Esophagus mucosa (tissue), 1 donor: ENCODE measurements around the gene STX7. TPM values are rescaled to one million over a fixed set of nuclear protein-coding genes. Genes with fewer than 3 reads are reported as not detected.
A peak's percentile ranks its signal among the peaks of the same experiment; 100 is the strongest.
"Not testable (repeated sequence)": the region's sequence is repeated elsewhere in the genome, so short reads cannot be mapped to it uniquely, and the experiment has no call there.

ENCODE experiments used
- ATAC-seq: fragments of 200-7000 bp; cut with Tn5 transposase; one replicate; pipeline ENCODE4 v1.9.1; 2020
- total RNA-seq: library from RNA; stranded (reverse); gene quantifications from one replicate; pipeline ENCODE4 v1.2.4, GENCODE V29; 2023
- donor health status: DM: yes; HTN: yes; CAD: no.

Gene STX7
- 38.3 TPM for total RNA-seq

GRCh38 chr6:132512638-132513632 is at the start of gene STX7:
Gene STX7, minus strand, starts transcription at chr6:132513116. Its CDS starts 9,586 bp downstream, at chr6:132503530.
- peak; percentile 97 for ATAC-seq

GRCh38 chr6:132560087-132560486 is 47.2 kb upstream of the STX7 start:
- ATAC-seq: not testable (repeated sequence)

- no peak for ATAC-seq
Observed at GRCh38 chr6:132552372-132552771, 39.5 kb upstream of the STX7 start, which contains the start of gene TAAR8. Gene TAAR8, plus strand, starts transcription at chr6:132552672. Its CDS starts 21 bp downstream, at chr6:132552693.

- no peak for ATAC-seq
Observed at GRCh38 chr6:132551214-132551613, 38.3 kb upstream of the STX7 start.

- no peak for ATAC-seq
Observed at GRCh38 chr6:132548746-132549463, 36.0 kb upstream of the STX7 start.

GRCh38 chr6:132544826-132545225 is 31.9 kb upstream of the STX7 start:
- ATAC-seq: no peak

GRCh38 chr6:132537977-132538376 is 25.1 kb upstream of the STX7 start, which contains the start of gene TAAR9:
Gene TAAR9, plus strand, starts transcription at chr6:132538277. Its CDS starts 13 bp downstream, at chr6:132538290.
- ATAC-seq: no peak

GRCh38 chr6:132537145-132537544 is 24.2 kb upstream of the STX7 start:
- no peak for ATAC-seq

GRCh38 chr6:132534546-132534945 is 21.6 kb upstream of the STX7 start:
- not testable (repeated sequence) for ATAC-seq

- peak; percentile 66 for ATAC-seq
Observed at GRCh38 chr6:132530293-132530974, 17.5 kb upstream of the STX7 start.

GRCh38 chr6:132527791-132528190 is 14.9 kb upstream of the STX7 start:
- no peak for ATAC-seq

- ATAC-seq: no peak
Observed at GRCh38 chr6:132526461-132526860, 13.5 kb upstream of the STX7 start.

- no peak for ATAC-seq
Observed at GRCh38 chr6:132525866-132526265, 12.9 kb upstream of the STX7 start.

- ATAC-seq: no peak
Observed at GRCh38 chr6:132524646-132525045, 11.7 kb upstream of the STX7 start.

GRCh38 chr6:132520953-132521352 is 8.0 kb upstream of the STX7 start:
- ATAC-seq: no peak

- ATAC-seq: no peak
Observed at GRCh38 chr6:132515386-132515785, 2.5 kb upstream of the STX7 start.

GRCh38 chr6:132513831-132514545 is 1.1 kb upstream of the STX7 start:
- ATAC-seq: no peak

GRCh38 chr6:132512342-132512637 is 626 bp downstream of the STX7 start:
- no peak for ATAC-seq

GRCh38 chr6:132511831-132512220 is 1.1 kb downstream of the STX7 start:
- no peak for ATAC-seq

- ATAC-seq: no peak
Observed at GRCh38 chr6:132511210-132511830, 1.6 kb downstream of the STX7 start.
